Ureter (tissue), 1 donor: Measurements from ENCODE around the gene DCAF12L2. TPM values are rescaled to one million over a fixed set of nuclear protein-coding genes. Genes with fewer than 3 reads are reported as not detected.
"Not testable (repeated sequence)": the region's sequence is repeated elsewhere in the genome, so short reads cannot be mapped to it uniquely, and the experiment has no call there.

Experiments used
- DNase-seq: peaks from one replicate; pipeline ENCODE4 v3.0.0-alpha.2; 2020; ENCODE audit warnings: low spot score
- total RNA-seq: library from RNA; stranded (reverse); gene quantifications from one replicate; pipeline ENCODE4 v1.2.4, GENCODE V29; 2023
- donor health status: DM: yes; HTN: yes; CAD: no.

DCAF12L2 gene
- 0.34 TPM for total RNA-seq

GRCh38 chrX:126165721-126166461, at the start of gene DCAF12L2:
Gene DCAF12L2 (minus strand): TSS chrX:126166289. CDS start chrX:126165924, 365 bp downstream.
- no peak for DNase-seq

- not testable (repeated sequence) for DNase-seq
These were observed 24.8 kb upstream of the DCAF12L2 start for GRCh38 chrX:126190888-126191287.

- no peak for DNase-seq
These were observed 11.2 kb upstream of the DCAF12L2 start for GRCh38 chrX:126177133-126177840.

GRCh38 chrX:126170720-126171119, 4.6 kb upstream of the DCAF12L2 start:
- no peak for DNase-seq

- DNase-seq, result no peak
These were observed 1.5 kb upstream of the DCAF12L2 start for GRCh38 chrX:126167560-126167959.

- DNase-seq, result no peak
These were observed 728 bp downstream of the DCAF12L2 start for GRCh38 chrX:126165401-126165720.

- no peak for DNase-seq
These were observed 1.2 kb downstream of the DCAF12L2 start for GRCh38 chrX:126164689-126165400.

GRCh38 chrX:126164226-126164625, 1.9 kb downstream of the DCAF12L2 start:
- DNase-seq, result no peak

GRCh38 chrX:126141014-126141413, 25.1 kb downstream of the DCAF12L2 start:
- no peak for DNase-seq

- no peak for DNase-seq
These were observed 28.2 kb downstream of the DCAF12L2 start for GRCh38 chrX:126137899-126138298.

- DNase-seq, result no peak
These were observed 41.4 kb downstream of the DCAF12L2 start for GRCh38 chrX:126124721-126125120.
